ENCODE results near the gene TMC6.

- TF ChIP-seq CTCF (IDR thresholded peaks at IDR 0.05) (no peak), POLR2A (IDR thresholded peaks at IDR 0.05) (no peak)
These were observed 18.3 kb upstream of the TMC6 start for GRCh38 chr17:78146881-78147280.
